Cardiac muscle cell (in vitro differentiated cells and primary cell): ENCODE data around the gene MAD1L1. TPM values are rescaled to one million over a fixed set of nuclear protein-coding genes. Genes with fewer than 3 reads are reported as not detected.

Experiments used
- DNase-seq, 2 donors: peaks; one replicate each; pipeline versions ENCODE4 v3.0.0 to v3.0.0-alpha.2; 2010 to 2017; ENCODE audit warnings: low read depth in 1 of 2, low spot score in 1 of 2
- H3K27ac ChIP-seq: fragments of 200-600 bp; sonication (generic); 2 replicates; pipeline ENCODE4 v1.5.1; 2016
- H3K27me3 ChIP-seq: fragments of 200-600 bp; sonication (generic); 2 replicates; pipeline ENCODE4 v1.6.0; 2016; ENCODE audit warnings: control low read depth
- H3K36me3 ChIP-seq: fragments of 200-600 bp; sonication (generic); 2 replicates; pipeline ENCODE4 v1.5.1; 2016; ENCODE audit warnings: control low read depth
- H3K4me1 ChIP-seq: fragments of 200-600 bp; sonication (generic); 2 replicates; pipeline ENCODE4 v1.8.1; 2017; ENCODE audit warnings: low read depth, mild to moderate bottlenecking, mixed run types
- H3K4me3 ChIP-seq: fragments of 200-600 bp; sonication (generic); 2 replicates; pipeline ENCODE4 v1.5.1; 2016; ENCODE audit warnings: mild to moderate bottlenecking
- H3K9me3 ChIP-seq: fragments of 200-600 bp; sonication (generic); 2 replicates; pipeline ENCODE4 v1.5.1; 2017; ENCODE audit warnings: low read depth, mild to moderate bottlenecking, control low read depth
- CTCF ChIP-seq: IDR thresholded peaks from 2 replicates; pipeline ENCODE4 v1.5.1; 2012; ENCODE audit warnings: low read depth, mild to moderate bottlenecking, low read length
- polyA plus RNA-seq: library from polyadenylated mRNA; unstranded; fragments of >200 nt; fragmentation: Nextera tagmentation; extraction: Ambion mirVana; gene quantifications from 2 replicates; pipeline ENCODE4 v1.2.1, GENCODE V29; 2016
- total RNA-seq: library from RNA; depleted of rRNA; stranded (reverse); fragments of >200 nt; gene quantifications from 2 replicates; pipeline ENCODE4 v1.2.3, GENCODE V29; 2016

The MAD1L1 gene
- total and polyA plus RNA-seq, 2 experiments from 2014 or later: 38.3 to 56.2 TPM

GRCh38 chr7:2197436-2198155 lies 35.1 kb downstream of the MAD1L1 start:
- Histone ChIP-seq H3K27me3 (no peaks in the 10 kb centered on the region), H3K9me3 (no peaks in the 10 kb centered on the region), H3K36me3 (no peaks in the 10 kb centered on the region), H3K4me3 (no peak overlapping the region), H3K27ac (no peak overlapping the region), H3K4me1 (peaks cover 22% of the 10 kb centered on the region)
- no peak for DNase-seq
- no peak for TF ChIP-seq CTCF

GRCh38 chr7:2196381-2197378 lies 36.1 kb downstream of the MAD1L1 start:
- TF ChIP-seq CTCF: no peak
- no peaks in the 10 kb centered on the region for H3K36me3 ChIP-seq
- no peaks in the 10 kb centered on the region for H3K9me3 ChIP-seq
- no peak overlapping the region for H3K4me3 ChIP-seq
- H3K27ac ChIP-seq: no peak overlapping the region
- no peaks in the 10 kb centered on the region for H3K27me3 ChIP-seq
- H3K4me1 ChIP-seq: peaks cover 14% of the 10 kb centered on the region
- DNase-seq: no peak

- no peak overlapping the region for H3K4me3 ChIP-seq
Observed at GRCh38 chr7:2195400-2196246, 37.1 kb downstream of the MAD1L1 start.

GRCh38 chr7:2193575-2194305 lies 39.0 kb downstream of the MAD1L1 start:
- H3K36me3 ChIP-seq: no peaks in the 10 kb centered on the region

More at GRCh38 chr7:2195400-2196246, 37.1 kb downstream of the MAD1L1 start:
- Histone ChIP-seq H3K4me1 (peaks cover 4% of the 10 kb centered on the region), H3K27me3 (no peaks in the 10 kb centered on the region), H3K9me3 (no peaks in the 10 kb centered on the region), H3K27ac (no peak overlapping the region), H3K36me3 (no peaks in the 10 kb centered on the region)
- TF ChIP-seq CTCF: no peak
- no peak for DNase-seq

More at GRCh38 chr7:2193575-2194305, 39.0 kb downstream of the MAD1L1 start:
- no peaks in the 10 kb centered on the region for H3K27me3 ChIP-seq
- DNase-seq: no peak
- no peak overlapping the region for H3K27ac ChIP-seq
- no peak overlapping the region for H3K4me3 ChIP-seq
- TF ChIP-seq CTCF: no peak
- H3K9me3 ChIP-seq: no peaks in the 10 kb centered on the region
- peaks cover 4% of the 10 kb centered on the region for H3K4me1 ChIP-seq
